PC-9 (cell line): ENCODE measurements around the gene TMEM18. TPM values are rescaled to one million over a fixed set of nuclear protein-coding genes. Genes with fewer than 3 reads are reported as not detected.

ENCODE experiments used
- BruUV-seq: library from RNA; stranded (reverse); fragments of 400-500 nt; replicated peaks from 2 replicates; lab custom pipeline; 2021; lab: Mats Ljungman, UMichigan
- CTCF ChIA-PET: fragments of 300-600 bp; sonication (Branson Sonifier 250); formaldehyde crosslinking; loops from one replicate; lab custom pipeline; 2022; ENCODE audit warnings: antibody characterized with exemption; lab: Charles Lee
- POLR2A ChIA-PET: fragments of 300-600 bp; sonication (Branson Sonifier 250); formaldehyde crosslinking; loops from one replicate; lab custom pipeline; 2022; ENCODE audit warnings: antibody characterized with exemption; ENCODE audit not compliant: unreplicated experiment; lab: Charles Lee
- DNase-seq, 2 experiments: peaks; one replicate each; pipeline versions ENCODE4 v3.0.0 to v3.0.0-alpha.2; 2015 to 2022; ENCODE audit warnings: mixed read lengths in 1 of 2
- H2AFZ ChIP-seq: fragments of 200-600 bp; sonication (generic); 2 replicates; pipeline ENCODE4 v1.8.1; 2017; ENCODE audit warnings: antibody characterized with exemption
- H3F3A ChIP-seq: fragments of 200-600 bp; sonication (generic); 2 replicates; pipeline ENCODE4 v1.8.1; 2017; ENCODE audit warnings: antibody characterized with exemption, mild to moderate bottlenecking, low read depth; ENCODE audit not compliant: insufficient read depth
- H3K27ac ChIP-seq: fragments of 200-600 bp; sonication (generic); 2 replicates; pipeline ENCODE4 v1.6.1; 2016; ENCODE audit warnings: mixed run types
- H3K27me3 ChIP-seq: fragments of 200-600 bp; sonication (generic); 2 replicates; pipeline ENCODE4 v1.6.1; 2016; ENCODE audit warnings: low read depth, mixed run types; ENCODE audit not compliant: insufficient read depth
- H3K36me3 ChIP-seq: fragments of 200-600 bp; sonication (generic); 2 replicates; pipeline ENCODE4 v1.6.1; 2016; ENCODE audit warnings: low read depth, mixed run types
- H3K4me1 ChIP-seq: fragments of 200-600 bp; sonication (generic); replicated peaks from 2 replicates; pipeline ENCODE4 v1.6.1; 2016; ENCODE audit warnings: mixed run types; ENCODE audit not compliant: insufficient read depth
- H3K4me2 ChIP-seq: fragments of 200-600 bp; sonication (generic); 2 replicates; pipeline ENCODE4 v1.6.1; 2017; ENCODE audit warnings: mixed run types
- H3K4me3 ChIP-seq: fragments of 200-600 bp; sonication (generic); 2 replicates; pipeline ENCODE4 v1.6.1; 2016; ENCODE audit warnings: mixed run types
- H3K79me2 ChIP-seq: fragments of 200-600 bp; sonication (generic); 2 replicates; pipeline ENCODE4 v1.6.1; 2017; ENCODE audit warnings: low read depth, mixed run types
- H3K9me2 ChIP-seq: fragments of 200-600 bp; sonication (generic); 2 replicates; pipeline ENCODE4 v1.8.1; 2017; ENCODE audit warnings: mild to moderate bottlenecking; ENCODE audit not compliant: insufficient read depth
- H3K9me3 ChIP-seq: fragments of 200-600 bp; sonication (generic); 2 replicates; pipeline ENCODE4 v1.8.1; 2016; ENCODE audit warnings: low read depth; ENCODE audit not compliant: insufficient read depth
- H4K20me1 ChIP-seq: fragments of 200-600 bp; sonication (generic); 2 replicates; pipeline ENCODE4 v1.8.1; 2017; ENCODE audit not compliant: insufficient read depth
- CTCF ChIP-seq: fragments of 200-600 bp; sonication (generic); conservative IDR thresholded peaks from 2 replicates; pipeline ENCODE4 v1.6.1; 2017; ENCODE audit warnings: mixed run types, antibody characterized with exemption, mild to moderate bottlenecking, moderate library complexity
- EZH2 ChIP-seq: fragments of 200-600 bp; sonication (generic); IDR thresholded peaks from 2 replicates; pipeline ENCODE4 v1.8.0; 2017; ENCODE audit warnings: antibody characterized with exemption, low read depth
- intact Hi-C: fragments of 100-400 bp; cut with micrococcal nuclease; formaldehyde crosslinking; loops from one replicate; pipeline ENCODE4 v1.10.0; 2022; ENCODE audit not compliant: unreplicated experiment
- total RNA-seq: library from RNA; stranded (reverse); gene quantifications from 2 replicates; pipeline ENCODE4 v1.2.3, GENCODE V29; 2021

Gene TMEM18
- total RNA-seq, 1 experiment from 2014 or later, result 30.5 TPM

- no peaks in the 10 kb centered on the region for H3K36me3 ChIP-seq
- no peak overlapping the region for H3K27ac ChIP-seq
- DNase-seq, result no peak
- no TSS peak for BruUV-seq
- H3K4me3 ChIP-seq, result no peak overlapping the region
- intact Hi-C loops, result no loop called here
- no peaks in the 10 kb centered on the region for H3K27me3 ChIP-seq
- H4K20me1 ChIP-seq, result no peaks in the 10 kb centered on the region
- H3K4me2 ChIP-seq, result no peak overlapping the region
- H2AFZ ChIP-seq, result no peak overlapping the region
- ChIA-PET CTCF (no interaction called here), POLR2A (no interaction called here)
- H3K4me1 ChIP-seq, result peaks cover 8% of the 10 kb centered on the region
- H3F3A ChIP-seq, result peaks cover 14% of the 10 kb centered on the region
- no peaks in the 10 kb centered on the region for H3K79me2 ChIP-seq
- TF ChIP-seq EZH2, result no peak
- TF ChIP-seq CTCF, result no peak
- no peaks in the 10 kb centered on the region for H3K9me2 ChIP-seq
- no peaks in the 10 kb centered on the region; the same call in 1 of the 2 replicates for H3K9me3 ChIP-seq
These were observed 46.5 kb downstream of the TMEM18 start for GRCh38 chr2:630451-631320.

DNA sequence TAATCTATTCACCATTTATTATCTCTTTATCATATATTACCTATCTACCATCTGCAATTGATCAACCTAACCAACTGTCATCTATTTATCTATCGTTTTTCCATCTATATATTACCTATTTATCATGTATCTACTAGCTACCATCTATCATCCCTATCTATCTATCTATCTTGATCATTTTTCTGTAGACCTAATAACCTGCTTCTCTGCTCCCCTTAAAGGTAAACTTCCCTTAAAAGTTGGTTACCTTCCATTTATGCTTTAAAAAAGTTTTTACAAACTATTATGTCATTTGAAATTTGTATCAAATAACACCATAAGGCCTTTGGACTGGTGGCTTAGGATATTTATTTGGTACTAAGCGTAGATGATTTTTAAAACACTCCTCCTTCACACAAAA lies 47.2 kb downstream of the TMEM18 start:
- H3K9me3 ChIP-seq, result no peaks in the 10 kb centered on the region; the same call in 1 of the 2 replicates
- peaks cover 4% of the 10 kb centered on the region; the same call in 1 of the 2 replicates for H3K27me3 ChIP-seq
- no peaks in the 10 kb centered on the region for H3K79me2 ChIP-seq
- H3K9me2 ChIP-seq, result no peaks in the 10 kb centered on the region
- ChIA-PET POLR2A (no interaction called here), CTCF (no interaction called here)
- BruUV-seq, result no TSS peak
- no peak overlapping the region for H3K4me2 ChIP-seq
- TF ChIP-seq CTCF (no peak), EZH2 (no peak)
- H3K4me3 ChIP-seq, result no peak overlapping the region
- H2AFZ ChIP-seq, result no peak overlapping the region
- intact Hi-C loops, result no loop called here
- H4K20me1 ChIP-seq, result no peaks in the 10 kb centered on the region
- H3F3A ChIP-seq, result peaks cover 7% of the 10 kb centered on the region; the same call in 1 of the 2 replicates
- H3K4me1 ChIP-seq, result peaks cover 3% of the 10 kb centered on the region
- no peak for DNase-seq
- no peak overlapping the region for H3K27ac ChIP-seq
- no peaks in the 10 kb centered on the region for H3K36me3 ChIP-seq

- H3K4me3 ChIP-seq, result no peak overlapping the region
- no peaks in the 10 kb centered on the region for H3K79me2 ChIP-seq
- TF ChIP-seq CTCF (no peak), EZH2 (no peak)
- peak overlapping the region; percentile 46 for H2AFZ ChIP-seq
- no peaks in the 10 kb centered on the region for H3K9me2 ChIP-seq
- CTCF ChIA-PET, result no interaction called here
- H3F3A ChIP-seq, result no peaks in the 10 kb centered on the region
- POLR2A ChIA-PET, result no interaction called here
- no peaks in the 10 kb centered on the region for H3K4me1 ChIP-seq
- peak in 1 of 2 experiments; percentile 46 for DNase-seq
- peaks cover 4% of the 10 kb centered on the region; the same call in 1 of the 2 replicates for H3K27me3 ChIP-seq
- H4K20me1 ChIP-seq, result no peaks in the 10 kb centered on the region
- H3K27ac ChIP-seq, result no peak overlapping the region
- H3K9me3 ChIP-seq, result no peaks in the 10 kb centered on the region; the same call in 1 of the 2 replicates
- intact Hi-C loops, result no loop called here
- 0 out of 2 replicates have a peak overlapping the region, but pooled peaks have one; percentile 5 for H3K4me2 ChIP-seq
- BruUV-seq, result no TSS peak
- no peaks in the 10 kb centered on the region for H3K36me3 ChIP-seq
These were observed 48.6 kb downstream of the TMEM18 start for GRCh38 chr2:628651-629050.
